Fibroblast of villous mesenchyme (primary cell): Measurements from ENCODE around the gene USP7. TPM values are rescaled to one million over a fixed set of nuclear protein-coding genes. Genes with fewer than 3 reads are reported as not detected.
"Not testable (repeated sequence)": the region's sequence is repeated elsewhere in the genome, so short reads cannot be mapped to it uniquely, and the experiment has no call there.

Experiments
- DNase-seq: peaks from one replicate; pipeline ENCODE4 v3.0.0-alpha.2; 2010; ENCODE audit warnings: low read depth
- H3K4me3 ChIP-seq: 2 replicates; pipeline ENCODE4 v1.5.1; 2011; ENCODE audit warnings: low read depth, mild to moderate bottlenecking, low read length
- total RNA-seq: library from RNA; depleted of rRNA; stranded (reverse); fragments of >200 nt; gene quantifications from 2 replicates; pipeline ENCODE4 v1.2.3, GENCODE V29; 2012
- TF ChIP-seq, protein P1 (sequence below): IDR thresholded peaks from 2 replicates; pipeline ENCODE4 v1.5.1; 2012; ENCODE audit warnings: low read depth, mild to moderate bottlenecking, low read length; ENCODE audit not compliant: insufficient read depth

Gene USP7
- total RNA-seq, 1 donor, result 54.4 TPM

DNA sequence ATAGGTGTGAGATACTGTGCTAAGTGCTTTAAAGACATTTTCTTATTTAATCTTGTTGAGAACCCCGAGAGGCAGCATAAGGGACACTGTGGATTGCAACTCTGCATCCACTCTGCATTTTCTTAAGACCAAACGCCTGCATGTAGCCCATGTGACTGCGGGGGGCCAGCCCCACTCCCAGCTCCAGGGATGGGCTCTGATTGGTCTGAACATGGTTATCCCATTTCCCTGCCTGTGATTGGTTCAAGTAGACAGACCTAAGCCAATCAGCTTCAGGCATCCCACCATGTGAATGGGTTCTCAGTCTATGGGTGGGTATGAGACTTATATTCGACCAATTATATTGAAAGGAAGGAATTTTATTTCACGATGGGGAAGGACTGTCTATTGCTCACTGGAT, 33.2 kb upstream of the USP7 start:
- no peak for DNase-seq
- no peak overlapping the region for H3K4me3 ChIP-seq
- TF ChIP-seq, protein P1, sequence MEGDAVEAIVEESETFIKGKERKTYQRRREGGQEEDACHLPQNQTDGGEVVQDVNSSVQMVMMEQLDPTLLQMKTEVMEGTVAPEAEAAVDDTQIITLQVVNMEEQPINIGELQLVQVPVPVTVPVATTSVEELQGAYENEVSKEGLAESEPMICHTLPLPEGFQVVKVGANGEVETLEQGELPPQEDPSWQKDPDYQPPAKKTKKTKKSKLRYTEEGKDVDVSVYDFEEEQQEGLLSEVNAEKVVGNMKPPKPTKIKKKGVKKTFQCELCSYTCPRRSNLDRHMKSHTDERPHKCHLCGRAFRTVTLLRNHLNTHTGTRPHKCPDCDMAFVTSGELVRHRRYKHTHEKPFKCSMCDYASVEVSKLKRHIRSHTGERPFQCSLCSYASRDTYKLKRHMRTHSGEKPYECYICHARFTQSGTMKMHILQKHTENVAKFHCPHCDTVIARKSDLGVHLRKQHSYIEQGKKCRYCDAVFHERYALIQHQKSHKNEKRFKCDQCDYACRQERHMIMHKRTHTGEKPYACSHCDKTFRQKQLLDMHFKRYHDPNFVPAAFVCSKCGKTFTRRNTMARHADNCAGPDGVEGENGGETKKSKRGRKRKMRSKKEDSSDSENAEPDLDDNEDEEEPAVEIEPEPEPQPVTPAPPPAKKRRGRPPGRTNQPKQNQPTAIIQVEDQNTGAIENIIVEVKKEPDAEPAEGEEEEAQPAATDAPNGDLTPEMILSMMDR, result no peak

DNA sequence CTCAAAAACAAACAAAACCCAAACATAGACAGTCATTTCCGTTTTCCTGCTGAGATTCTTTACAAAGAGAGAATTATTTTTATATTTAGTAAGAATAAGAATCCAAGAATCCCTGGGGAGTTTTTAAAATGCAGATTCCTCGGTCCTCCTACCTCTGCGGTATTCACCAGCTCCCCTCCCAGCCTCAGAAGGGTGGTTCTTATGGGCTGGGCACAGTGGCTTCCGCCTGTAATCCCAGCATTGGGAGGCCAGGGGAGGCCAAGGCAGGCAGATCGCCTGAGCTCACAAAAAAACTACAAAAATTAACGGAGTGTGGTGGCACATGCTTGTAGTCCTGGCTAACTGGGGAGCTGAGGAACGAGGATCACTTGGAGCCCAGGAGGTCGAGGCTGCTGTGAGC, 26.7 kb upstream of the USP7 start:
- TF ChIP-seq, protein P1, result no peak
- H3K4me3 ChIP-seq, result no peak overlapping the region
- no peak for DNase-seq

DNA sequence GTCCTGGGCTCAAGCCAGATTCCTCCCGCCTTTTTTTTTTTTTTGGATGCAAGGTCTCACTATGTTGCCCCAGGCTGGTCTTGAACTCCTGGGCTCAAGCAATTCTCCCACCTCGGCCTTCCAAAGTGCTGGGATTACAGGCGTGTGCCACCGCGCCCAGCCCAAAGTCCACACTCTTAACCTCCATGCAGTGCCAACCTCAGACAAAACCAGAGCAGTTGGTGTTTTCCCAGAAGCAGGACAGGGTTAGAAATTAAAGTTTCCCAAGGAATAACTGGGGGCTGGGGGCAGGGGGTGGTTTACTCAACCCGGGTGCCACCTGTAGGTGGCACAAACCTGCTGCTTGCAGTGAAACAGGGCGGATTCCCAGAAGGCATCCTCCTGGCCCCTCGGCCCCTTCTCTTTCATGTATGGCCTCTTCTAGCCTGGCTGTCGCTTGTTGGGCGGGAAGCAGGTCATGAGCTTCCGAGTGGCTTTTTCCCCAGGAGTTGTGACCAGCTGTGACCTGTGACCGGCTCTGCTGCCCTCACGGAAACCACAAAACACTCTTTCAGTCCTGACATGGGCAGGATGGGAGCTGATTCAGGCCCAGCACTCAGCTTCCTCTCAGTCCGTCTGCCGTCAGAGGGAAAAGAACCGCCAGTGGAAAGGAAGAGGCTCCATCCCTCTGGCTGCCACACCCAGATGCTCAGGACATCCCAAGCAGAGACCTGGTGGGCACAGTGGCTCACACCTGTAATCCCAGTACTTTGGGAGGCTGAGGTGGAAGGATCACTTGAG, 25.6 kb upstream of the USP7 start:
- TF ChIP-seq, protein P1, result no peak
- H3K4me3 ChIP-seq, result no peak overlapping the region
- DNase-seq, result no peak

DNA sequence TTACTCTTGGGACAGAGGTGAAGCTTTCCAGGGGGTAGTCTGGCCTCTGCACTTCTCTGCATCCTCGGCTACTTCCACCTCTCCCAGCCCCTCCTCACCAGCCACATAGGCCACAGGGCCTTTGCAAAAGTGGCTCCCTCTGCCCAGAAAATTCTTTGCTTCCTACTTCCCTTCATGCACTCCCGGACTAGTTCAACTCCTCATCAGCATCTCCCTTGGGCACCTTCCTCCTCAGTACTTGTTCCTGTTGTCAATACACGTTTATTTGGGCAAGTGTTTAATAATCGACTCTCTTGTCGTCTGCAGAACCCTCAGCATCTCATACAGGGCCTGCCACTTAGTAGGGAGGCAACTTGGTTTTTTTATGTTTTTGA, 23.1 kb upstream of the USP7 start:
- H3K4me3 ChIP-seq, result no peak overlapping the region
- TF ChIP-seq, protein P1, result no peak
- no peak for DNase-seq

DNA sequence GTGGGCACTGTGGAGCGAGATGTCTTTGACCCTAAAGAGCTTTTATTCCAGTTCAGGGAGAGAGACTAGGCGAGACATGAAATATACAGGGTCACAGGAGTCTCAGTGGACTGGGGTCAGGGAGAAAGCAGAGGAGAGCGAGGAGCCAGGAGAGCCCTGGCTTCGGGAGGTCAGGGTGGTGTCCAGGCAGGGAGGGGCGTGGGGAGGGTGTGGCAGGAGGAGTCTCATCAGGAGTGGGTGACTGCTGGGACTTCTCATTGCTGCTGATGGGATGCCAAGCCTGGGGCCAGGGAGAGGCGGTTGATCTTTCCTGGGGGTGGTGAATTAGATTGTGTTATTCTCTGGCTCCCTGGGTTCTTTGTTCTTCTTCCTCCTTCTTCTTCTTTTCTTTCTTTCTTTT, 22.4 kb upstream of the USP7 start:
- TF ChIP-seq, protein P1, result no peak
- no peak overlapping the region for H3K4me3 ChIP-seq
- DNase-seq, result no peak

DNA sequence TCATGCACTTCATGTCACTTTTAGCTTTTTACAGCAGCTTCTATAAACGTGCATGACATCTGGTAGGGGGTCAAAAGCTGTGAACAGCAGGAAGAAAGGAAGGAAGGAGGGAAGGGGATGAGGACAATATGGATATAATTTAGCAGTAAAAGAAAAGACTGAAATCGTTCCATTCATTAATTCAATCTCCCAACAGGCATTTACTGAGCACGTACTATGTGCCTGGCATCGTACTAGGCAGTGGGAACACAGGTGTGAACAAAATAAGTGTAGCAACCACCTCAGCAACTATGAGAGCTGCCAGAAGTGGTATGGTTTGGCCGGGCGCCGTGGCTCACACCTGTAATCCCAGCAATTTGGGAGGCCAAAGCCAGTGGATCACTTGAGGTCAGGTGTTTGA, 19.1 kb upstream of the USP7 start:
- DNase-seq, result no peak
- no peak overlapping the region for H3K4me3 ChIP-seq
- TF ChIP-seq, protein P1, result no peak

DNA sequence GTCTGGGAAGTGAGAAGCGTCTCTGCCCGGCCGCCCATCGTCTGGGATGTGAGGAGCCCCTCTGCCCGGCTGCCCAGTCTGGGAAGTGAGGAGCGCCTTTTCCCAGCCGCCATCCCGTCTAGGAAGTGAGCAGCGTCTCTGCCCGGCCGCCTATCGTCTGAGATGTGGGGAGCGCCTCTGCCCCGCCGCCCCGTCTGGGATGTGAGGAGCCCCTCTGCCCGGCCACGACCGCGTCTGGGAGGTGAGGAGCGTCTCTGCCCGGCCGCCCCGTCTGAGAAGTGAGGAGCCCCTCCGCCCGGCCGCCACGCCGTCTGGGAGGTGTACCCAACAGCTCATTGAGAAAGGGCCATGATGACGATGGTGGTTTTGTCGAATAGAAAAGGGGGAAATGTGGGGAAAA, 18.2 kb upstream of the USP7 start:
- DNase-seq, H3K4me3 ChIP-seq: not testable (repeated sequence)

DNA sequence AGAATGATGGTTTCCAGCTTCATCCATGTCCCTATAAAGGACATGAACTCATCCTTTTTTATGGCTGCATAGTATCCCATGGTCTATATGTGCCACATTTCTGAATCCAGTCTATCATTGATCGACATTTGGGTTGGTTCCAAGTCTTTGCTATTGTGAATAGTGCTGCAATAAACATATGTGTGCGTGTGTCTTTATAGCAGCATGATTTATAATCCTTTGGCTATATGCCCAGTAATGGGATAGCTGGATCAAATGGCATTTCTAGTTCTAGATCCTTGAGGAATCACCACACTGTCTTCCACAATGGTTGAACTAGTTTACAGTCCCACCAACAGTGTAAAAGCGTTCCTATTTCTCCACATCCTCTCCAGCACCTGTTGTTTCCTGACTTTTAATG, 12.5 kb upstream of the USP7 start:
- not testable (repeated sequence) for H3K4me3 ChIP-seq

More for the DNA sequence above, 12.5 kb upstream of the USP7 start:
- DNase-seq, result not testable (repeated sequence)
